Astrocyte (in vitro differentiated cells and primary cell): ENCODE measurements around the gene LHFPL3. TPM values are rescaled to one million over a fixed set of nuclear protein-coding genes. Genes with fewer than 3 reads are reported as not detected.

Experiments
- DNase-seq: peaks from one replicate; pipeline ENCODE4 v3.0.0-alpha.2; 2010; ENCODE audit warnings: low read depth
- FAIRE-seq: peaks from 2 replicates; lab custom pipeline; 2011; peaks lifted over from hg19 to GRCh38; lab: Jason Lieb, UNC
- H2AFZ ChIP-seq: 2 replicates; pipeline ENCODE4 v1.6.0; 2012; ENCODE audit warnings: low read depth, low read length, inconsistent platforms
- H3K27ac ChIP-seq: 2 replicates; pipeline ENCODE4 v1.5.1; 2011; ENCODE audit warnings: low read depth, low read length, inconsistent platforms
- H3K27me3 ChIP-seq: 2 replicates; pipeline ENCODE4 v1.6.0; 2011; ENCODE audit warnings: low read length, inconsistent platforms; ENCODE audit not compliant: insufficient read depth
- H3K36me3 ChIP-seq: 2 replicates; pipeline ENCODE4 v1.5.1; 2011; ENCODE audit warnings: low read length, inconsistent platforms; ENCODE audit not compliant: insufficient read depth
- H3K4me1 ChIP-seq: 2 replicates; pipeline ENCODE4 v1.5.1; 2011; ENCODE audit warnings: low read length, inconsistent platforms; ENCODE audit not compliant: insufficient read depth
- H3K4me2 ChIP-seq: 2 replicates; pipeline ENCODE4 v1.6.0; 2012; ENCODE audit warnings: low read length, inconsistent platforms
- H3K4me3 ChIP-seq: 2 replicates; pipeline ENCODE4 v1.5.1; 2011; ENCODE audit warnings: low read depth, mild to moderate bottlenecking, low read length, inconsistent platforms; ENCODE audit not compliant: insufficient read depth
- H3K79me2 ChIP-seq: 2 replicates; pipeline ENCODE4 v1.6.0; 2012; ENCODE audit warnings: mild to moderate bottlenecking, low read length, inconsistent platforms; ENCODE audit not compliant: insufficient read depth
- H3K9ac ChIP-seq: 2 replicates; pipeline ENCODE4 v1.6.0; 2012; ENCODE audit warnings: mild to moderate bottlenecking, low read length, inconsistent platforms
- H3K9me3 ChIP-seq: 2 replicates; pipeline ENCODE4 v1.5.1; 2012; ENCODE audit warnings: low read depth, mild to moderate bottlenecking, low read length, inconsistent platforms; ENCODE audit not compliant: insufficient read depth
- H4K20me1 ChIP-seq: 2 replicates; pipeline ENCODE4 v1.6.0; 2012; ENCODE audit warnings: low read length, inconsistent platforms; ENCODE audit not compliant: insufficient read depth
- H3K27ac Mint-ChIP-seq: one replicate; pipeline ENCODE4 v1.8.0; 2021; ENCODE audit warnings: mild to moderate bottlenecking, mixed read lengths; ENCODE audit not compliant: unreplicated experiment
- H3K27me3 Mint-ChIP-seq: one replicate; pipeline ENCODE4 v1.8.0; 2021; ENCODE audit warnings: low read depth, mixed read lengths; ENCODE audit not compliant: unreplicated experiment
- H3K36me3 Mint-ChIP-seq: one replicate; pipeline ENCODE4 v1.8.0; 2021; ENCODE audit warnings: low read depth, mixed read lengths; ENCODE audit not compliant: unreplicated experiment
- H3K4me1 Mint-ChIP-seq: one replicate; pipeline ENCODE4 v1.8.0; 2021; ENCODE audit warnings: low read depth, mixed read lengths; ENCODE audit not compliant: unreplicated experiment
- H3K4me3 Mint-ChIP-seq: one replicate; pipeline ENCODE4 v1.8.0; 2021; ENCODE audit warnings: mild to moderate bottlenecking, moderate library complexity, mixed read lengths; ENCODE audit not compliant: unreplicated experiment
- H3K9me3 Mint-ChIP-seq: one replicate; pipeline ENCODE4 v1.8.0; 2021; ENCODE audit warnings: mild to moderate bottlenecking, mixed read lengths; ENCODE audit not compliant: unreplicated experiment
- CTCF ChIP-seq: IDR thresholded peaks from 2 replicates; pipeline ENCODE4 v1.5.1; 2011; ENCODE audit warnings: low read depth, mild to moderate bottlenecking, inconsistent platforms, low read length, moderate library complexity; ENCODE audit not compliant: insufficient read depth
- EZH2 ChIP-seq: IDR thresholded peaks from 2 replicates; pipeline ENCODE4 v1.6.1; 2012; ENCODE audit warnings: mild to moderate bottlenecking, low read length, inconsistent platforms; ENCODE audit not compliant: insufficient read depth
- total RNA-seq: library from RNA; stranded (reverse); gene quantifications from 2 replicates; pipeline ENCODE4 v1.2.1, GENCODE V29; 2021

The LHFPL3 gene
- total RNA-seq, 1 donor from 2014 or later = not detected

GRCh38 chr7:104529567-104529966, 201.2 kb downstream of the LHFPL3 start:
- Histone ChIP-seq H3K4me2 (no peak overlapping the region), H3K9ac (no peak overlapping the region), H3K36me3 (no peaks in the 10 kb centered on the region), H3K27ac (no peak overlapping the region), H3K79me2 (no peaks in the 10 kb centered on the region), H3K9me3 (no peaks in the 10 kb centered on the region), H3K27me3 (no peaks in the 10 kb centered on the region), H2AFZ (no peak overlapping the region), H3K4me3 (no peak overlapping the region), H4K20me1 (no peaks in the 10 kb centered on the region), H3K4me1 (no peaks in the 10 kb centered on the region)
- no peak for DNase-seq
- Mint-ChIP-seq H3K4me3 (no peak overlapping the region), H3K27ac (no peak overlapping the region), H3K4me1 (no peaks in the 10 kb centered on the region), H3K36me3 (no peaks in the 10 kb centered on the region), H3K27me3 (peaks cover 6% of the 10 kb centered on the region), H3K9me3 (no peaks in the 10 kb centered on the region)
- FAIRE-seq = no peak
- TF ChIP-seq EZH2 (no peak), CTCF (no peak)

GRCh38 chr7:104530251-104530650, 201.8 kb downstream of the LHFPL3 start:
- DNase-seq (no peak), FAIRE-seq (no peak)
- Histone ChIP-seq H3K27me3 (no peaks in the 10 kb centered on the region), H2AFZ (no peak overlapping the region), H4K20me1 (no peaks in the 10 kb centered on the region), H3K4me2 (no peak overlapping the region), H3K27ac (no peak overlapping the region), H3K79me2 (no peaks in the 10 kb centered on the region), H3K9me3 (no peaks in the 10 kb centered on the region), H3K4me3 (no peak overlapping the region), H3K4me1 (no peaks in the 10 kb centered on the region), H3K9ac (no peak overlapping the region), H3K36me3 (no peaks in the 10 kb centered on the region)
- no peaks in the 10 kb centered on the region for H3K9me3 Mint-ChIP-seq
- no peaks in the 10 kb centered on the region for H3K4me1 Mint-ChIP-seq
- H3K4me3 Mint-ChIP-seq = no peak overlapping the region
- no peak overlapping the region for H3K27ac Mint-ChIP-seq
- TF ChIP-seq CTCF (no peak), EZH2 (no peak)
- H3K36me3 Mint-ChIP-seq = no peaks in the 10 kb centered on the region
- peaks cover 5% of the 10 kb centered on the region for H3K27me3 Mint-ChIP-seq

GRCh38 chr7:104534149-104534548, 205.7 kb downstream of the LHFPL3 start:
- Histone ChIP-seq H3K27me3 (no peaks in the 10 kb centered on the region), H3K4me1 (no peaks in the 10 kb centered on the region), H3K4me2 (no peak overlapping the region), H3K27ac (no peak overlapping the region), H3K4me3 (no peak overlapping the region), H3K9ac (no peak overlapping the region), H3K79me2 (no peaks in the 10 kb centered on the region), H4K20me1 (no peaks in the 10 kb centered on the region), H2AFZ (no peak overlapping the region), H3K36me3 (no peaks in the 10 kb centered on the region), H3K9me3 (no peaks in the 10 kb centered on the region)
- FAIRE-seq (no peak), DNase-seq (no peak)
- H3K9me3 Mint-ChIP-seq = no peaks in the 10 kb centered on the region
- H3K27me3 Mint-ChIP-seq = peaks cover 14% of the 10 kb centered on the region
- no peaks in the 10 kb centered on the region for H3K4me1 Mint-ChIP-seq
- no peak overlapping the region for H3K4me3 Mint-ChIP-seq
- no peak overlapping the region for H3K27ac Mint-ChIP-seq
- H3K36me3 Mint-ChIP-seq = no peaks in the 10 kb centered on the region
- TF ChIP-seq EZH2 = no peak
- TF ChIP-seq CTCF = no peak
